Urothelium cell line (cell line): Measurements from ENCODE around the gene ATXN7L1.
"Not testable (repeated sequence)": the region's sequence is repeated elsewhere in the genome, so short reads cannot be mapped to it uniquely, and the experiment has no call there.

ENCODE experiments used
- DNase-seq: peaks from one replicate; pipeline ENCODE4 v3.0.0; 2011; ENCODE audit warnings: low spot score, mixed read lengths
- FAIRE-seq: peaks from 2 replicates; lab custom pipeline; 2011; peaks lifted over from hg19 to GRCh38; lab: Jason Lieb, UNC

Gene ATXN7L1

GRCh38 chr7:105890290-105890997 is 14.0 kb upstream of the ATXN7L1 start:
- no peak for DNase-seq
- FAIRE-seq = no peak

- peak; percentile 48 for FAIRE-seq
- no peak for DNase-seq
Measured at GRCh38 chr7:105887569-105888189, 11.3 kb upstream of the ATXN7L1 start.

GRCh38 chr7:105886776-105887175 is 10.4 kb upstream of the ATXN7L1 start:
- no peak for DNase-seq
- FAIRE-seq = no peak

- FAIRE-seq (no peak), DNase-seq (no peak)
Measured at GRCh38 chr7:105885387-105886111, 9.2 kb upstream of the ATXN7L1 start.

GRCh38 chr7:105883179-105883578 is 6.8 kb upstream of the ATXN7L1 start:
- not testable (repeated sequence) for DNase-seq, FAIRE-seq

- no peak for FAIRE-seq
- DNase-seq = no peak
Measured at GRCh38 chr7:105881439-105881838, 5.0 kb upstream of the ATXN7L1 start.

- no peak for FAIRE-seq
- DNase-seq = no peak
Measured at GRCh38 chr7:105880571-105881330, 4.4 kb upstream of the ATXN7L1 start.

GRCh38 chr7:105879782-105880181 is 3.4 kb upstream of the ATXN7L1 start:
- FAIRE-seq (no peak), DNase-seq (no peak)

GRCh38 chr7:105878746-105879605 is 2.6 kb upstream of the ATXN7L1 start:
- FAIRE-seq = no peak
- no peak for DNase-seq

GRCh38 chr7:105877736-105878135 is 1.3 kb upstream of the ATXN7L1 start:
- DNase-seq (no peak), FAIRE-seq (no peak)

- DNase-seq = peak; percentile 73
- FAIRE-seq = no peak
Measured at GRCh38 chr7:105876964-105877601, 684 bp upstream of the ATXN7L1 start.

- no peak for FAIRE-seq
- no peak for DNase-seq
Measured at GRCh38 chr7:105875505-105875904, 894 bp downstream of the ATXN7L1 start.

- DNase-seq (no peak), FAIRE-seq (no peak)
Measured at GRCh38 chr7:105874055-105874454, 2.3 kb downstream of the ATXN7L1 start.

GRCh38 chr7:105872491-105872890 is 3.9 kb downstream of the ATXN7L1 start:
- no peak for FAIRE-seq
- no peak for DNase-seq

GRCh38 chr7:105871142-105871541 is 5.3 kb downstream of the ATXN7L1 start:
- FAIRE-seq = no peak
- no peak for DNase-seq

- FAIRE-seq = no peak
- no peak for DNase-seq
Measured at GRCh38 chr7:105866102-105866801, 10.1 kb downstream of the ATXN7L1 start.

GRCh38 chr7:105863876-105864275 is 12.5 kb downstream of the ATXN7L1 start:
- FAIRE-seq = no peak

GRCh38 chr7:105862770-105863169 is 13.6 kb downstream of the ATXN7L1 start:
- FAIRE-seq (no peak), DNase-seq (no peak)

More at GRCh38 chr7:105863876-105864275, 12.5 kb downstream of the ATXN7L1 start:
- DNase-seq = no peak

- DNase-seq = no peak
Measured at GRCh38 chr7:105862276-105862675, 14.1 kb downstream of the ATXN7L1 start.

More at GRCh38 chr7:105862276-105862675, 14.1 kb downstream of the ATXN7L1 start:
- no peak for FAIRE-seq
